GM18505 (cell line): ENCODE measurements around the gene TBX10.
"Not testable (repeated sequence)": the region's sequence is repeated elsewhere in the genome, so short reads cannot be mapped to it uniquely, and the experiment has no call there.

ENCODE experiments used
- ATAC-seq: cut with Tn5 transposase; IDR thresholded peaks from one replicate; pipeline ENCODE4 v1.9.1; 2021; ENCODE audit not compliant: unreplicated experiment
- POLR2A ChIP-seq: IDR thresholded peaks from 4 replicates; pipeline ENCODE4 v1.6.1; 2011; ENCODE audit warnings: borderline replicate concordance; ENCODE audit not compliant: insufficient read depth, insufficient read length; ENCODE audit errors: extremely low read depth

Gene TBX10

GRCh38 chr11:67606492-67607295 lies 32.9 kb downstream of the TBX10 start, which contains the start of gene NDUFV1:
TSS of gene NDUFV1 (plus strand) at chr11:67606936. CDS start at chr11:67607005, 69 bp downstream.
- peak; percentile 84 for TF ChIP-seq POLR2A
- peak; percentile 83 for ATAC-seq

GRCh38 chr11:67606093-67606491 lies 33.5 kb downstream of the TBX10 start:
- ATAC-seq = no peak
- no peak for TF ChIP-seq POLR2A

GRCh38 chr11:67605231-67606011 lies 34.1 kb downstream of the TBX10 start:
- no peak for TF ChIP-seq POLR2A
- no peak for ATAC-seq

GRCh38 chr11:67604815-67605214 lies 34.7 kb downstream of the TBX10 start:
- no peak for TF ChIP-seq POLR2A
- no peak for ATAC-seq

- ATAC-seq = not testable (repeated sequence)
Measured at GRCh38 chr11:67604119-67604518, 35.4 kb downstream of the TBX10 start.

GRCh38 chr11:67601098-67601497 lies 38.5 kb downstream of the TBX10 start:
- TF ChIP-seq POLR2A = no peak
- ATAC-seq = no peak

GRCh38 chr11:67600324-67601029 lies 39.1 kb downstream of the TBX10 start:
- ATAC-seq = no peak
- TF ChIP-seq POLR2A = peak; percentile 22

- ATAC-seq = no peak
- TF ChIP-seq POLR2A = no peak
Measured at GRCh38 chr11:67599149-67599548, 40.4 kb downstream of the TBX10 start.

GRCh38 chr11:67597963-67598362 lies 41.6 kb downstream of the TBX10 start:
- ATAC-seq = not testable (repeated sequence)

GRCh38 chr11:67597458-67597857 lies 42.1 kb downstream of the TBX10 start:
- not testable (repeated sequence) for ATAC-seq

GRCh38 chr11:67596753-67597300 lies 42.7 kb downstream of the TBX10 start:
- no peak for TF ChIP-seq POLR2A
- ATAC-seq = no peak

- no peak for TF ChIP-seq POLR2A
- no peak for ATAC-seq
Measured at GRCh38 chr11:67594480-67594879, 45.1 kb downstream of the TBX10 start.

- no peak for TF ChIP-seq POLR2A
- ATAC-seq = no peak
Measured at GRCh38 chr11:67593565-67593905, 46.0 kb downstream of the TBX10 start.
